Stromal cell of bone marrow (primary cell): ENCODE data around the gene LSS.

Source experiments
- DNase-seq: peaks from one replicate; pipeline ENCODE4 v3.0.0-alpha.2; 2012; ENCODE audit warnings: low read depth

The LSS gene

GRCh38 chr21:46218906-46219590, 9.5 kb downstream of the LSS start:
- no peak for DNase-seq

GRCh38 chr21:46217511-46218196, 10.9 kb downstream of the LSS start:
- DNase-seq = no peak

- no peak for DNase-seq
Measured at GRCh38 chr21:46216132-46216747, 12.3 kb downstream of the LSS start.

- DNase-seq = no peak
Measured at GRCh38 chr21:46215436-46216131, 13.0 kb downstream of the LSS start.

- DNase-seq = no peak
Measured at GRCh38 chr21:46214478-46215340, 13.9 kb downstream of the LSS start.

GRCh38 chr21:46213620-46214286, 14.8 kb downstream of the LSS start:
- DNase-seq = no peak

- DNase-seq = no peak
Measured at GRCh38 chr21:46212721-46213484, 15.7 kb downstream of the LSS start.

GRCh38 chr21:46211786-46212720, 16.5 kb downstream of the LSS start:
- no peak for DNase-seq

GRCh38 chr21:46211376-46211775, 17.2 kb downstream of the LSS start:
- no peak for DNase-seq

- DNase-seq = no peak
Measured at GRCh38 chr21:46210378-46211136, 18.0 kb downstream of the LSS start.

GRCh38 chr21:46208761-46209721, 19.5 kb downstream of the LSS start:
- no peak for DNase-seq

- no peak for DNase-seq
Measured at GRCh38 chr21:46207920-46208591, 20.5 kb downstream of the LSS start.

GRCh38 chr21:46207006-46207919, 21.3 kb downstream of the LSS start:
- DNase-seq = no peak

- no peak for DNase-seq
Measured at GRCh38 chr21:46206163-46207005, 22.2 kb downstream of the LSS start.

GRCh38 chr21:46205766-46206162, 22.8 kb downstream of the LSS start:
- DNase-seq = no peak
